Muscle of back (tissue), 11 donors: ENCODE measurements around the gene LRP1. TPM values are rescaled to one million over a fixed set of nuclear protein-coding genes. Genes with fewer than 3 reads are reported as not detected.

ENCODE experiments used
- DNase-seq, 3 donors: peaks; one replicate each; pipeline versions ENCODE4 v3.0.0 to v3.0.0-alpha.2; 2013
- polyA plus RNA-seq, 10 donors: library from polyadenylated mRNA; unstranded; fragments of 120-200 nt; gene quantifications; one replicate each; pipeline ENCODE4 v1.2.1, GENCODE V29; 2013; ENCODE audit not compliant: insufficient read length in 10 of 10

Gene LRP1
- polyA plus RNA-seq, 10 donors: 95.2 to 226 (median 134) TPM

DNA sequence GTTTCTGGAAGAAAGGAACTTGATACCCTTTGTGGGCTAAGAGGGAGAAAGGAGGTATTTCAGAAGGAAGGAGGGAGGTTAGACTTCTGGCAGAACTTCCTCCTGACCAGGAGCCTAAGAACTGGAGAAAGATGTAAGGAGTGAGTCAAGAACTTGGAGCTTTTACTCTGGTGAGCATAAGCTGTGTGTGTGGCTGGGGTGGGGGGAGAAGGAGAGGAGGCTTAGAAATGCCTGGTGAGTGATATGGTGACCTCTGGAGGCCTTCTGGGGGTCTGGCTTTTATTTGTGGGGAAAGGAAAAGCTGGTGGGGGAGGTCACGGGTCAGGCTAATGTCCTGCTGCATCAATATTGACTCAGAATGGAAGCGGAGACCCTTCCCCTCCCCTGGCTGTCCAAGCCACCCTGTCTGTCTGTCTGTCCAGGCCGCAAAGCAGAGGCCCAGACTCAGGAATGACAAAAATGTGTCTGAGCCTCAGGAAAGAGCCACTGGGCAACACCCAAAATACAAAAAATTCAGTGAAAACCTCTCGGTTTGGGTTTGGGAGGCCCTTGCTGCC lies 4.8 kb downstream of the LRP1 start:
- DNase-seq: peak in 1 of 3 donors; percentile 34

GRCh38 chr12:57133916-57134315 lies 5.6 kb downstream of the LRP1 start:
- DNase-seq: peak in 1 of 3 donors; percentile 53

GRCh38 chr12:57134949-57135348 lies 6.7 kb downstream of the LRP1 start:
- DNase-seq: no peak

- peak in 2 of 3 donors; percentile 89 to 97 for DNase-seq
These were observed 7.4 kb downstream of the LRP1 start for GRCh38 chr12:57135527-57136326.

GRCh38 chr12:57138526-57139272 lies 10.4 kb downstream of the LRP1 start:
- DNase-seq: peak in 1 of 3 donors; percentile 48

DNA sequence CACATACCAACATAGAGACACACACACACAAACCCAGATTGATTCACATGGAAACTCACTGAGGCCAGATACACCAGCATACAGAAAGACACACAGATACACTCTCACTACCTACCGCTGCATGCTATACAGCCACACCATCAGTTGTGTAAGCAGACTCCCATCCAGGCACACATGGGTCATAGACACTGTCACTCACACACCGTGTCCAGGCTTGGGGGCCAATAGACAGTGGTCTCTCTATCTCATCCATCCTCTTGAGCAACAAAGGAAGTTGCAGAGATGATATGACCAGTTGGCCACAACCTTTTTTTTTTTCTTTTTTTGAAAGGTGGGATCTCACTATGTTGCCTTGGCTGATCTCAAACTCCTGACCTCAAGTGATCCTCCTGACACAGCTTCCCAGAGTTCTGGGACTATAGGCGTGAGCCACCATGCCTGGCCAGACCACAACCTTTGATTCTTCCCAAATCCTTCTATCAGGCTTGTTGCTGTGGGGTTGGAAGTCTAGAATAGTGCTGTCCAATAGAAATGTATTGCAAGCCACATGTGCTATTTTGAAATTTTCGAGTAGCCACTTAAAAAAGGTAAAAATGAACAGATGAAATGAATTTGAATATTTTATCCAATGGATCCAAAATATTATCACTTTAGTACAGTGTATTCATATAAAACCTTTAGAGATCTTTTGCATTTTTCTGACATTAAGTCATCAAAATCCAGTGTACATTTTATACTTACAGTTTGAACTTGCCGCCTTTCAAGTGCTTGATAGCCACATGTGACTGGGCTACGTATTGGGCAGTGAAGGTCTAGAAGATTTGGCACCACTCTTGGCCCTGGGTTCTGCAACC lies 11.7 kb downstream of the LRP1 start:
- DNase-seq: no peak

DNA sequence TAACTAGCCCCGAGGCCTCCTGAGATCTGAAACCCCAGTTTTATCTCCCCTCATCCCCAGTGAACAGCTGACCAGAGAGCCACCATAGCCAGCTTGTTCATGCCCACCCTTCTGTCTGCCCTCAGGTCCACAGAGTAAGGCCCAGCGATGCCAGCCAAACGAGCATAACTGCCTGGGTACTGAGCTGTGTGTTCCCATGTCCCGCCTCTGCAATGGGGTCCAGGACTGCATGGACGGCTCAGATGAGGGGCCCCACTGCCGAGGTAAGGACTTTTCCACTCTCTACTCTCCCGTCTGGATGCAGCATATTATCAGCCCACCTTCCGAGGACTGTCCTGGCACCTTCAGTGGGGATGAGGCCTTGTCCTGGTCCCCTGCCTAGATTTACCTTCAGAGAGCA lies 13.0 kb downstream of the LRP1 start:
- DNase-seq: no peak

DNA sequence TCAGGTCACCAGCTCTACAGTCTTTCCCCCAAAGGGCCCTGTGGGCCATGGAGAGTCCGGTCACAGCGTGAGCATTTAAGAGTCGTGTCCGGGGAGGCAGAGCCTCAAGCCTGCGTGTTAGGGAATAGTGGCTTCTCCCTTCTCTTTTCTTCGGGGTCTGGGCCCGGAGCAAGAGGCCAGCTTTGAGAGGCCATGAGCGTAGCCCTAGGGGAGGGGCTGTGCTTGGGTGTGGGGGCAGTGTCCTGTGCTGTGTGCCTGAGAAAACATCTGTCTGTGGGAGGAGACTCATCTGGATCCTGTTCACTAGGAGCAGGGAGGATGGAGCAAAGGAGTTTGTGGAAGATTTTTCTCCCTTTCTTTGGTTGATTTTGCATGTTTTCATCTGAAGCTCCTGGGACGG lies 13.8 kb downstream of the LRP1 start:
- DNase-seq: peak in 2 of 3 donors; percentile 62 to 82

DNA sequence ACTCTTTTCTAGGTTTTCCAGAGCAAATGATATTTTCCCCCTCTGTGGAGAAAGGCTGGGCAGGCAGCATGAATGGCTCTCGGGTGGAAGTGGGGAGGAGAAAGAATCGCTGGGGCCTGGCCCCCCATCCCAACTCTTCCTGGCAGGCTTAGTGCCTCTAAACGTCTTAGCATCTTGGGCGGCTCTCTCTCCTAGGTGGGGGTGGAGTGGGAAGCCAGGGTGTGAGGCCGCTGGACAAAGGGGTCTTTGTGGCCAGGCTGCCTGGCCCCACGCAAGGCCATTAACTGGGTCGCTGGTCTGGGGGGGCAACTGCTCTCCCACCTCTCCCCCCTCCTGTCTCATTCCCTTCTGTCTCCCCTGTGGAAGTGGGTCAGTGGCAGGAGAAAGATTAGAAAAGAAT lies 14.4 kb downstream of the LRP1 start:
- no peak for DNase-seq

- no peak for DNase-seq
These were observed 15.2 kb downstream of the LRP1 start for GRCh38 chr12:57143454-57143853.

DNA sequence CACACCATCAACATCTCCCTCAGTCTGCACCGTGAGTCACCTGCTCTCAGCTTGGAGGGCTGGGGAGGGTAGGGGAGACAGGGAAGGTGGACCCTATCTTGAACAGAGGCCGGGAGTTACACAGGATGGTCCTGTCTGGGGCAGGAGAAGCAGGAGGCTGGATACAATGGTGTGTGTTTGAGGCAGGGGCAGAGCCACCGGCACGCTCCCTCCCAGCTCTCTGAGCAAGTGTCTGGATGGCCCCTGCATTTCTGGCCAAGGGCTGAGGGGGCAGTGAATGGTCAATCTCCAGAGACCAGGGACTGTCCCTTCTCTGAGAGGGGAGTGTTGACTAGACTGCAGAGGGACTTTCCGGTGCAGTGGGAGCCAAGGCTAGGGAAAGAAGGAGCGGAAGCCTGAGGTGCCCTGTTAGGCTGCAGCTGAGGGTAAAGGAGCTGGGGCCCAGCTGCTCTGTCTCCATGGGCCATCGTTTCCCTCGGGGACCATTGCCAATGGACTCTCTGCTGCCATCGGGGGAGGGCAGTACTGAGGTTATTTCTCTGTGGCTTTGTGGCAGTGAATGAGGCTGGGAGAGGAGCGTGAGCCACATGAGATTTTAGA lies 17.3 kb downstream of the LRP1 start:
- no peak for DNase-seq

GRCh38 chr12:57146092-57146491 lies 17.8 kb downstream of the LRP1 start:
- DNase-seq: no peak

DNA sequence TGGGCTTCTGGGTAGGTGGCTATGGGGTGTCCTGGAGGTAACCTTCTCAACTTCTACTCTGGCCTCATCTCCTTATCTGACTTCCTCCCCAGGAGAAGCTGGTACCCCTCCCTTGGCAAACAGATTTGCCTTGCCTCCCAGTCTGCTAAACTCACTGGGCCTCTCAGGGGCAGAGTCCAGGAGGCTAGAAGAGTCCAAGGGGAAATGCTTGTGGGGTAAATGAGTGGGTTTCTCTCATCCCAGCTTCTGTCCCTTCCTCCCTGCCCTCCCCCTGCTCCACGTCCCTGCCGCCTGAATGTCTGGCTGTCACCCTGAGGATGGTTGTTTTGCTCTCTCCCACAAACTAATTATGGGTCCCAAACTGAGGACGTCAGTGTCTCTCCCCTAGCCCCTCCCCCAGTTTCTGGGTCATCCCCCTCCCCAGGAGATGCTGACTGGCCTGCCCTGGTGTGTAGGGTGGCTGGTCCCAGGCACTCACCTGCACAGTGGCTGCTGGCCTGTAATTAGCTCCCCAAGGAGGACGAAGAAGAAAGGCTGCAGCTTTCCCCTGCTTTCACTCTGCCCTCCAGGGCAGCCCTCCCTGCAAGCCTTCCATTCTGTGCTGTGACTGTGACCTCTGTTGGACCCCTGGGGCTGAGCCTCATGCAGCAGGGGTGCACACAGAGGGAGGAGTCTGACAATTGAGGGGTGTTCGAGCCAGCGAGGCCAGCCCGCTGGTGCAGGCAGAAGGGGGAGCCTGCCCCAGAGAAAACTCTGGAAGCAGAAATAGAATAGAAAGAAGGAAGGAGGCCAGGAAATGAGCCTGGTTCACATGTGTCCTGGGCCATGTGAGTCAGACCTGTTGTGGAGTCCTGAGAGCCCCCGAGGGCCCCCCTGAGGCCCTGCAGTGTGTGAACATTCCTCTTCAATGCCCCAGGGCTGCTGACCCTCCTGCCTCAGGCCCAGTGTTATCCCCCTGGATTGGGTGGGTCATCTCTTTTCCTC lies 19.0 kb downstream of the LRP1 start, which contains the start of gene LRP1-AS:
TSS of gene LRP1-AS (minus strand) at position 659 of the 984 bp plus-strand sequence.
- DNase-seq: no peak

DNA sequence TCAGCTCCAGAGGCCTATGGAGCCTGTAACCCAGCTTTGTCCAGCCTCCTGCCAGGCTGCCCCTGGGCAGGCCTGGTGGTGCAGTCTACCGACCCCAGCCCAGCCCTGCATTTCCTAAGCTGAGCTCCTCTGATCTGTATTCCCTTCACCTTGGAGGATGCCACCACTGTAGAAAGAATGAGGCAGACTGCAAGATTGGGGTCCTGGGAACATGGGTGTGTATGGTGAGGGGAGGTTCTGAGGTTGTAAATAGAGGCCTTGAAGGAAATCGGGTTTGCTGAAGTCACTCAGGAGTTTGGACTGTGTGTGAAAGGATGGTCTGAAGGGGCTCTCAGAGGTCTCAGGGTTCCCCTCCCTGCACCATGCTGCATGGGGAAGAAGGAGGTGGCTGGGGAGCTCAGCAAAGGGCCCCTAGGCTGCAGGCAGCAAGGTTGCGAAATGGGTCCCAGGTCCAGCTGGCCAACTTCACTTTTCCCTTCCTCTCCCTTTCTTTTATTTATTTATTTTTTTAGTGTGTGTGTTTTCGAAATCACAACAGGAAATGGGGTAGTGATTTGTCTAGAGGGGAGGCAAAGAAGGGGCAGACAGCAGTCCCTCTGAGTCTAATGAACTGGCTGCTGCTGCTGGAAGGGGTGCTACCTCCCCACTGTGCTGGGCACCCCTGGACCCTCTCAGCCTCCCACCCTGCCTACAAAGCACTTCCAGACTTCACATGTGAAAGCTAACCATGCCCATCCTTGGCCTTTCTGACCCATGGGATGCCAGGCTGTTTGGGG lies 20.4 kb downstream of the LRP1 start:
- peak in 2 of 3 donors; percentile 63 to 88 for DNase-seq

DNA sequence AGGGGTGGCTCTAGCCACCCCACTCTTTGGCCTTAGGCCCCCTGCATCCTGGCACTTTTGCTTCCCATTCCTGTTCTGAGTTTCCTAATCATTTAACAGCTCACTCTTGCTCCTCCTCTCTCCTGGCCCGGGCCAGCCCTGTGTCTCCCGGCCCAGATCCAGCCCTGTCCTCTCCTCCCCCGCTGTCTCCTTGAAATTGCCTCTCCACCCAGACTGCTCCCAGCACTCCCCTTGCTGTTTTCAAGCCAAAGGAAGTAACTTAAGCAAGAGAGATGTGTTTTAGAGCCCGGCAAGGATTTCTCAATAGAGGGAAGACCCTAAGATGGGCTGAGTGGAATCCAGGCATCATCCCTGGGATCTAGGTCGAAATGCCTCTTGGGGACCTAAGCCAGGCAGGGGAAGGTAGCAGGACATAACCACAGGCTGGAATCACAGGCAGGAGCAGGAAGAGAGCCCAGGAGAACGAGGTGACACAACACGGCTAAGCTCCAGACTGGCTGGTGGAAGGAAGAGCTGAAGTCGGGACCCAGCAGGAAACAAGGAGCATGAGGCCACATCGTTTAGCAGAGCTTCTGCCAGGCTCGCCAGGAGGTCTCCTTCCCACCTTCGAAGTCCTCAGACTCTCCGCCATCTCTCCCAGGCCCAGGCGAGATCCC lies 21.1 kb downstream of the LRP1 start:
- peak in 2 of 3 donors; percentile 87 to 94 for DNase-seq

DNA sequence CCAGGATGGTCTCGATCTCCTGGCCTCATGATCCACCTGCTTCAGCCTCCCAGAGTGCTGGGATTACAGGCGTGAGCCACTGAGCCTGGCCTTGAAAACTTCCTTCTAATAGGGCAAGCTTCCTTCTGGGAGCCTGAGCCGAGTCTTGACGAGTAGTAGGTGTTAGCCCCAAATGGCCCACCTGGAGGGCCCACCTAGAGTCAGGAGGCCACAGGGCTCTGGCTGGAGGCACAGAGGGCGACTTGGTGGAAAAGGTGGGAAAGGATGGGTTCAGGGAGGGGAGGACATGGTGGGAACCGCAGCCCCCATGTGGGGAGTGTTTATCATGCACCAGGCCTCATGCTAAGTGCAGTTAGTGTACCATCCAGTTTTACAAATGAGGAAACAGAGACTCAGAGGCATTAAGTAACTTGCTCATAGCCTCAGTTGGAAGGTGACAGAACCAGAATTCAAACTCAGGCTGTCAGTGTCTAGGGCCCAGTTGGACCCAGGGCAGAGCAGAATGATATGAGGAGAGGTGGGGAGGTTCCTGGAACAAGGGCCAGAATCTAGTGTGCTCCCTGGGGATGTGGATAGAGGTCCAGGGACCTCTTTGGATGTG lies 22.2 kb downstream of the LRP1 start:
- DNase-seq: no peak

GRCh38 chr12:57151741-57152630 lies 23.7 kb downstream of the LRP1 start:
- DNase-seq: peak in 2 of 3 donors; percentile 82 to 90
